ENCODE results near the gene ATP6V0E1.

DNA sequence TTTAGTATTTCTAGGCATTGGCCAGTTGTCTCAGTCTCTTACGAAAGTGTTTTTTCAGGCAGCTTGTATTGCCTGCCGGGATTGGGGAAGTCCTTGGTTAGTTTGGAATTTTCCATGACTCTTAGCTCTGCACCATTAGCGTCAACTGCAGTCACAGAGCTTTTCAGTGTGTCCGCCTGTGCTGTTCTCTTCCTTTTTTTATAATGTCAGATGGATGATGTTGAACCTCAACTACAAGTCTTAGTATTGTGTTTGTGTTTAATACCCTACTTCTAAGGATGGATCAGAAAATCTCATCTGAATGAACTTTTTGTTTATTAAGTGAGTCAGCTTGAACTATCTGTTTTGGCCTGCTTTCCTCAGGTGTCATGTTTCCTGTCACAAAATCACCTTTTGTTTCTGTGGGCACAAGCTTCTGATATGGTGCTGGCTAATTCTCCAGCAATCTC lies 33.1 kb downstream of the ATP6V0E1 start:
- TF ChIP-seq, protein P1, sequence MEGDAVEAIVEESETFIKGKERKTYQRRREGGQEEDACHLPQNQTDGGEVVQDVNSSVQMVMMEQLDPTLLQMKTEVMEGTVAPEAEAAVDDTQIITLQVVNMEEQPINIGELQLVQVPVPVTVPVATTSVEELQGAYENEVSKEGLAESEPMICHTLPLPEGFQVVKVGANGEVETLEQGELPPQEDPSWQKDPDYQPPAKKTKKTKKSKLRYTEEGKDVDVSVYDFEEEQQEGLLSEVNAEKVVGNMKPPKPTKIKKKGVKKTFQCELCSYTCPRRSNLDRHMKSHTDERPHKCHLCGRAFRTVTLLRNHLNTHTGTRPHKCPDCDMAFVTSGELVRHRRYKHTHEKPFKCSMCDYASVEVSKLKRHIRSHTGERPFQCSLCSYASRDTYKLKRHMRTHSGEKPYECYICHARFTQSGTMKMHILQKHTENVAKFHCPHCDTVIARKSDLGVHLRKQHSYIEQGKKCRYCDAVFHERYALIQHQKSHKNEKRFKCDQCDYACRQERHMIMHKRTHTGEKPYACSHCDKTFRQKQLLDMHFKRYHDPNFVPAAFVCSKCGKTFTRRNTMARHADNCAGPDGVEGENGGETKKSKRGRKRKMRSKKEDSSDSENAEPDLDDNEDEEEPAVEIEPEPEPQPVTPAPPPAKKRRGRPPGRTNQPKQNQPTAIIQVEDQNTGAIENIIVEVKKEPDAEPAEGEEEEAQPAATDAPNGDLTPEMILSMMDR (IDR thresholded peaks at IDR 0.05; ENCODE audit: control extremely low read depth in 1 of 3, insufficient read depth in 1 of 3, low read depth in 1 of 3, low read length in 3 of 3) = no peak
- TF ChIP-seq RNF2 (IDR thresholded peaks at IDR 0.05; ENCODE audit: borderline replicate concordance, low read depth, low read length, missing control alignments, poor library complexity, severe bottlenecking) = no peak
- no peak for TF ChIP-seq ZNF274 (IDR thresholded peaks at IDR 0.05; ENCODE audit: borderline replicate concordance, extremely low read depth, low read length)
- TF ChIP-seq, protein P2, sequence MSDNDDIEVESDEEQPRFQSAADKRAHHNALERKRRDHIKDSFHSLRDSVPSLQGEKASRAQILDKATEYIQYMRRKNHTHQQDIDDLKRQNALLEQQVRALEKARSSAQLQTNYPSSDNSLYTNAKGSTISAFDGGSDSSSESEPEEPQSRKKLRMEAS (IDR thresholded peaks at IDR 0.05) = no peak
- TF ChIP-seq CHD2 (IDR thresholded peaks at IDR 0.05; ENCODE audit: low read length) = no peak
- TF ChIP-seq POLR2A (IDR thresholded peaks at IDR 0.05; ENCODE audit: control extremely low read depth in 1 of 2, low read depth in 2 of 2, low read length in 2 of 2) = no peak
- no peak for TF ChIP-seq CREB1 (IDR thresholded peaks at IDR 0.05)
- TF ChIP-seq POLR2AphosphoS5 (IDR thresholded peaks at IDR 0.05; ENCODE audit: low read depth, low read length) = no peak
- TF ChIP-seq TEAD4 (IDR thresholded peaks at IDR 0.05; ENCODE audit: low read depth, low read length) = no peak
- TF ChIP-seq TAF7 (optimal IDR thresholded peaks at IDR 0.05; ENCODE audit: borderline replicate concordance, low read depth, low read length) = no peak
- TF ChIP-seq GTF2F1 (IDR thresholded peaks at IDR 0.05; ENCODE audit: borderline replicate concordance, low read depth, low read length) = no peak
- TF ChIP-seq, protein P3, sequence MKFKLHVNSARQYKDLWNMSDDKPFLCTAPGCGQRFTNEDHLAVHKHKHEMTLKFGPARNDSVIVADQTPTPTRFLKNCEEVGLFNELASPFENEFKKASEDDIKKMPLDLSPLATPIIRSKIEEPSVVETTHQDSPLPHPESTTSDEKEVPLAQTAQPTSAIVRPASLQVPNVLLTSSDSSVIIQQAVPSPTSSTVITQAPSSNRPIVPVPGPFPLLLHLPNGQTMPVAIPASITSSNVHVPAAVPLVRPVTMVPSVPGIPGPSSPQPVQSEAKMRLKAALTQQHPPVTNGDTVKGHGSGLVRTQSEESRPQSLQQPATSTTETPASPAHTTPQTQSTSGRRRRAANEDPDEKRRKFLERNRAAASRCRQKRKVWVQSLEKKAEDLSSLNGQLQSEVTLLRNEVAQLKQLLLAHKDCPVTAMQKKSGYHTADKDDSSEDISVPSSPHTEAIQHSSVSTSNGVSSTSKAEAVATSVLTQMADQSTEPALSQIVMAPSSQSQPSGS (IDR thresholded peaks at IDR 0.05; ENCODE audit: low read length) = no peak
- TF ChIP-seq SAP30 (IDR thresholded peaks at IDR 0.05; ENCODE audit: insufficient read depth, insufficient replicate concordance, low read length) = no peak
